ENCODE measurements around the gene UBASH3A.
A peak's percentile ranks its signal among the peaks of the same experiment; 100 is the strongest.

The UBASH3A gene

DNA sequence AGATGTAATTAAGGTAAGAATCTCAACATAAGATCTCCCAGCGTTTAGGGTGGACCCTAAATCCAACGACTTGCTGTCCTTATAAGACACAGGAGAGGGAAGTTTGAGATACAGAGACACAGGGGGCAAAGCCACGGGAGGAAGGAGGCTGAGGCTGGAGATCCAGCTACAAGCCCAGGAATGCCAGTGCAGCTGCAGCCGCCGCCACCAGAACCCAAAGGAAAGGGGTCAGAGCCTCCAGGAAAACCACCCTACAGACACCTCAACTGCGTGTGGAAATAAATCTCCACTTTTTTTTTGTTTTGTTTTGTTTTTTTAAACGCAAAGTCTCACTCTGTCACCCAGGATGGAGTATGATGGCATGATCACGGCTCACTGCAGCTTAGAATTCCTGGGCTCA, 25.3 kb upstream of the UBASH3A start:
- TF ChIP-seq, protein P1, sequence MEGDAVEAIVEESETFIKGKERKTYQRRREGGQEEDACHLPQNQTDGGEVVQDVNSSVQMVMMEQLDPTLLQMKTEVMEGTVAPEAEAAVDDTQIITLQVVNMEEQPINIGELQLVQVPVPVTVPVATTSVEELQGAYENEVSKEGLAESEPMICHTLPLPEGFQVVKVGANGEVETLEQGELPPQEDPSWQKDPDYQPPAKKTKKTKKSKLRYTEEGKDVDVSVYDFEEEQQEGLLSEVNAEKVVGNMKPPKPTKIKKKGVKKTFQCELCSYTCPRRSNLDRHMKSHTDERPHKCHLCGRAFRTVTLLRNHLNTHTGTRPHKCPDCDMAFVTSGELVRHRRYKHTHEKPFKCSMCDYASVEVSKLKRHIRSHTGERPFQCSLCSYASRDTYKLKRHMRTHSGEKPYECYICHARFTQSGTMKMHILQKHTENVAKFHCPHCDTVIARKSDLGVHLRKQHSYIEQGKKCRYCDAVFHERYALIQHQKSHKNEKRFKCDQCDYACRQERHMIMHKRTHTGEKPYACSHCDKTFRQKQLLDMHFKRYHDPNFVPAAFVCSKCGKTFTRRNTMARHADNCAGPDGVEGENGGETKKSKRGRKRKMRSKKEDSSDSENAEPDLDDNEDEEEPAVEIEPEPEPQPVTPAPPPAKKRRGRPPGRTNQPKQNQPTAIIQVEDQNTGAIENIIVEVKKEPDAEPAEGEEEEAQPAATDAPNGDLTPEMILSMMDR (IDR thresholded peaks at IDR 0.05; ENCODE audit: borderline replicate concordance, insufficient read depth, low read depth, low read length): no peak

DNA sequence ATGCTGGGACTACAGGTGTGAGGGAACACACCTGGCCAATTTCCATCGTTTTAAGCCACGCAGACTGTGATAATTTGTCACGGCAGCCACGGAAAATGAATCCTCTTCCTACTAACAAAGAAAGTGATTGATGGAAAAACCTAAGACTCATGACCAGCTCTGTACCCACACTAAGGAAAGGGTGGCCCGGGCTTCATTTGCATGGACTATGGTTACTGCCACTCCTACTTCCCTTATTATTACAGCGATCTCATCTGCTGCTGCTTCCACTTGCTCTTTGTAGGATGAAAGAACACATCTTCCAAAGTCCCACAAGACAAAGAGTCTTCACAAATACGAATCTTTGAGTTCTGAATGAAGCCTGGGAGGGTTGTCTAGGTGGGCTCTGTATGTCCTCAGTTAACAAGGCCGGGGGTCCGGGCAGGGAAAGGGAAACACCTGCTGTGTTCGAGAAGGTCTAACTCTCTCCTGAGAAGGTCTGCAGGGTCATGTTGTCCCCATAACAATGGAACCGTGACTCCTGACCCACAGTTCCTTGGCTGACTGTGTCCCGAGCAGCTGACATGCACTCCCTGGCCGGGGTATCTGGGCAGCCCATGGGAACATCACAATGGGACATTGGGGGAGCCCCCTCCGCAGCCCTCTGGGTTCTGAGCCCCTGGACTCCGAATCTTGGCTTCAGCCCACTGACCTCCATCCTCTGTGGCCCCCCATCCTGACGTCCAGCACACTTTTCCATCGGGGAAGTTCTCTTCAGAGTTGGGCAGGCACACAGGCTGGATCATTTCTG, 24.1 kb upstream of the UBASH3A start:
- TF ChIP-seq, protein P1 (IDR thresholded peaks at IDR 0.05; ENCODE audit: borderline replicate concordance, insufficient read depth, low read depth, low read length): no peak
- no peak overlapping the region for H3K4me3 ChIP-seq (ENCODE audit: low read depth, low read length)

More for the DNA sequence above, 25.3 kb upstream of the UBASH3A start:
- H3K4me3 ChIP-seq (ENCODE audit: low read depth, low read length): no peak overlapping the region

DNA sequence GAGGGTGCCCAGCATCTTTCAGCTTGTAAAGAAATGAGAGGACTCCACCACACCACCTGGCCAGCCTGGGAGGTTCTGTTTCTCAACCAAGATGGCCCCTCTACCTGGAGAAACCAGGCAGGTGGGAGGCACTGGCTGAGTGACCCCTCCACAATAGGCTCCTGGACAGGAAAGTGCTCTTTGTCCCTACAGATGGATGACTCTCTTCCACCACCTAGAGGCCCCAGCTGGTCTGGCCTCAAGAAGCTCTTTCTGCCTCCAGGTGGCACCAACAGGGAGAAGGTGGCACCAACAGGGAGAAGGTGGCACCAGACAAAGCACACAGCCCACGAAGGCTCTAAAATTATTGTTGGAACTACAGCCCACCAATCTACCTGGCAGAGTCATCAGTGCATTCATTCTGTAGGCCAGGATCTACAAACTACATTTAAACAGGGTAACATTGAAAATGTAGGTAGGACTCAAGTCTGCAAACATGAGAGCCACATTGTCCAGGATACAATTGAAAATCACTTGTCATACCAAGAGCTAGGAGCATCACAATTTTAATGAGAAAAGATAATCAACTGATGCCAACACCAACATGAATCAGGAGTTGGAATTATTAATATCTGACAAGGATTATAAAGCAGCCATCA, 22.2 kb upstream of the UBASH3A start:
- no peak overlapping the region for H3K4me3 ChIP-seq (ENCODE audit: low read depth, low read length)
- TF ChIP-seq, protein P1 (IDR thresholded peaks at IDR 0.05; ENCODE audit: borderline replicate concordance, insufficient read depth, low read depth, low read length): peak; percentile 65; the same call in 1 of the 2 replicates

DNA sequence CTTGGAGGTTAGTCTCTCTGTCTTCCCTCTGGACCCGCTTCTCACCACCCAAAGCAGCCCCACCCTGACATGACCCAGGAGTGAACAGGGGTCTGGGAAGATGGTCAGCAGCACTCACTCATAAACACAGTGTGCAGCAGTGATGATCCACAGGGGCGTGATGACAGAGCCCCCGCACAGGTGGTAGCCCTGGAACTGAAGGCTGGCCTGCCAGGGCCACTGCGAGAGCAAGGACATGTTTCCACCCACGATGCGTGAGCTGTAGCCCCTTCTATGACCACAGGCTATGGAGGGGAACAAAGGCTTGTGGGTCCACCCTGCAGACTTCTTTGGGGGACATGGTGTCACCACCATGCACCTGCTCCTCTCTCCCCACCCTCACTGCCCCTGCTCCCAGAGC, 20.8 kb upstream of the UBASH3A start:
- no peak overlapping the region for H3K4me3 ChIP-seq (ENCODE audit: low read depth, low read length)
- TF ChIP-seq, protein P1 (IDR thresholded peaks at IDR 0.05; ENCODE audit: borderline replicate concordance, insufficient read depth, low read depth, low read length): no peak

DNA sequence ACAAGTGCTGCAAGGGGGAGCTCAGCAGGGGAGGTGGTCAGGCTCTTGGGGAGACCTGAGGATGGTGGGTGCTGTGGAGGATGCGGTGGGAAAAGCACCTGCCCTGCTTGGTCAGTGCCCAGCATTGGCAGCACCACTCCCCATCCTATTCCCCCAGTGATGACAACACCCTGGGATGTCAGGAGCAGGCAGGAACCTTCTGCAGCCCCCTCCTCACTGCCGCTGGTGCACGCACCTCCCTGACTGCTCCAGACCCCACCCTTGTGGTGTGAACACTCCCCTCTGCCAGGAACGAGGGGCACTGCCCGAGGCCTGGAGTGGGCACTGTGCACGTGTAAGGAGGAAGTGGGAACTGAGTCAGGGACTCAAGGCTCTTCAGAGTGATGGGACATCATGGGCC, 20.4 kb upstream of the UBASH3A start:
- TF ChIP-seq, protein P1 (IDR thresholded peaks at IDR 0.05; ENCODE audit: borderline replicate concordance, insufficient read depth, low read depth, low read length): no peak
- H3K4me3 ChIP-seq (ENCODE audit: low read depth, low read length): no peak overlapping the region

DNA sequence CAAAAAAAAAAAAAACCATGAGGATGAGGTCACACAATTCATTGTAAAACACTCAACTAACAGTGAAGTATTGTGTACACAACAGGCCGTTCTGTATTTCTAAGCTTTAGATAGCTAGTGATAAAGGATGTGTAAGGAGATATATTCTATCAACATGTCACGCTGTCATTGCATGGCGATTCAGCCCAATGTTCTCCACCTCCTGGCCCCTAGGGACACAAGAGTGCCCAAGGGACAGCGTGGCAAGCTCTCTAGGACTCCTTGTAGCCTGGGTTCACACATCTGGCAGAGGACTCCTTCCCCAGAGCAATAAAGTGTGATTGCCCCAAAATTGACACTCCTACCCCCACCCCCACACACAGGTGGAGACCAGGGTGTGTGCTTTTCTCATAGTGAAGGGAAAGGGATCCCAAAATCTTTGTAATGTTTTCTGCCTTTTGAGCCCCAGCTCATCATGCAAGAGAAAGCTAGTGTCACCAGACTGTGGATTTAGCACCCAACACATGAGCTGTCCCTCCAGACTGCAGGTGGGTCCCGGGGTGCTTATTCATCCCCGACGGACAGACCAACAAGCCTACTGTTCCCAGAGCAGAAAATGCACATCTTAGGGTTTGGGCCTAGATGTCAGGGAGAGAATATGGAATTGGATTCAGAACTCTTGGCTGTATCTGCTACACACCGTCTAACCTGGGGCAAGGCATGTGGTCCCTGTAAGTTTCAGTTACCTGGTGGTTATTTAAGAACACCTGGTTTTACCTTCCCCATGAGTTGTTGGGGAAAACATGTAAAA, 19.4 kb upstream of the UBASH3A start:
- H3K4me3 ChIP-seq (ENCODE audit: low read depth, low read length): no peak overlapping the region
- TF ChIP-seq, protein P1 (IDR thresholded peaks at IDR 0.05; ENCODE audit: borderline replicate concordance, insufficient read depth, low read depth, low read length): no peak
